NK-92 (cell line): ENCODE results near the gene RNASEH2B.
A peak's percentile ranks its signal among the peaks of the same experiment; 100 is the strongest.

Source experiments
- DNase-seq: peaks from one replicate; lab custom pipeline; 2025; ENCODE audit not compliant: unreplicated experiment; lab: John Stamatoyannopoulos, UW

Gene RNASEH2B

DNA sequence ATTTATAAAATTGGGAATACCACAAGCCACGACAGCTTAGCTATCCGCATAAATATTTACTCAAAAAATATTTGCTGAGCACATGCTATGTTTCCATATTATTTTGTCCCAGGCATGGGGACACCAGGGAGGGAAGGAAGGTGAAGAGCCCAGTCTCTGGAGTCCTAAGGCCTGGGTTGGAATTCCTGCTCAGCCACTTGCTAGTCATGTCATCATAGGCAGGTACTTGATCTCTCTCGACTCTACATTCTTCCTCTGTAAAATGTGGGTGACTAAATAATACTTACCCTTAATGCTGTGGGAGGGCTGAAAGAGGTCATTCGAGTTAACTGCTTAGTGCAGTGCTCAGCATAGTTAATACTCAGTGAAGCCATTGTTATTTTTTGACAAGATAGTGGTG is 4.3 kb upstream of the RNASEH2B start:
- DNase-seq: no peak

DNA sequence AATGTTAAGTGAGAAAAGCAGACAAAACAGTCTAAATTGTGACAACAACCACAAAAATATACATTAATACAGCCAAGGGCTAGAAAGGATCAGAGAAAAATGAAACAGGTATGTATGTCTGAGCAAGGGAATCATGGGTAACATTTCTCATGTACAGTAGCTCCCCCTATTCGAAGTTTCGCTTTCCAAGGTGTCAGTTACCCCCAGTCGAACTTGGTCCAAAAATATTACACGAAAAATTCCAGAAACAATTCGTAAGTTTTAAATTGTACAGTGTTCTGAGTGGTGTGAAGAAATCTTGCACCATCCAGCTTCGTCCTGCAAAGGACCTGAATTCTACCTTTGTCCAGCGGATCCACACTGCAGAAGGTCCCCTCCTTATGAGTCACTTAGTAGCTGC is 1.8 kb upstream of the RNASEH2B start:
- no peak for DNase-seq

- DNase-seq: no peak
Measured at GRCh38 chr13:50908371-50908770, 1.2 kb upstream of the RNASEH2B start.

- no peak for DNase-seq
Measured at GRCh38 chr13:50910485-50910805, 854 bp downstream of the RNASEH2B start.

- no peak for DNase-seq
Measured at GRCh38 chr13:50911081-50911631, 1.6 kb downstream of the RNASEH2B start.

- peak; percentile 58 for DNase-seq
Measured at GRCh38 chr13:50911937-50912795, 2.6 kb downstream of the RNASEH2B start.

- no peak for DNase-seq
Measured at GRCh38 chr13:50912851-50913250, 3.3 kb downstream of the RNASEH2B start.

- no peak for DNase-seq
Measured at GRCh38 chr13:50914176-50914700, 4.6 kb downstream of the RNASEH2B start.

DNA sequence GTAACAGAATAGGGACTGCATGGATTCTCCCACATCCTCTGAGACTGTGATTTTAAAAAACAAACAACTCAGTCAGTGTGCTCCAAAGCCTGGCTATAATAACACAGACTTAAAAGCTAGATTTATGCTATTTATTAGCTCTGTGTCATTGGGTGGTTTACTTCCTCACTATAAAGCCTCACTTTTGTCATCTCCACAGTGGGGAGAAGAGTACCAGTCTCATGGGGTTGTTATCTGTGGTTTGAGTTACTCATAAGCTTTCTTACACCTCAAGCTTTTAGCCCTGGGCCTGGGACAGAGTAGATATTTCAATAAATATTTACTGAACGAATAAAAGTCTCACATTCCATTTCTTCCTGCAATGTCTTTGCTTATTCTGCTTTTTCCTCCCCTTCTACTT is 5.3 kb downstream of the RNASEH2B start:
- DNase-seq: no peak

DNA sequence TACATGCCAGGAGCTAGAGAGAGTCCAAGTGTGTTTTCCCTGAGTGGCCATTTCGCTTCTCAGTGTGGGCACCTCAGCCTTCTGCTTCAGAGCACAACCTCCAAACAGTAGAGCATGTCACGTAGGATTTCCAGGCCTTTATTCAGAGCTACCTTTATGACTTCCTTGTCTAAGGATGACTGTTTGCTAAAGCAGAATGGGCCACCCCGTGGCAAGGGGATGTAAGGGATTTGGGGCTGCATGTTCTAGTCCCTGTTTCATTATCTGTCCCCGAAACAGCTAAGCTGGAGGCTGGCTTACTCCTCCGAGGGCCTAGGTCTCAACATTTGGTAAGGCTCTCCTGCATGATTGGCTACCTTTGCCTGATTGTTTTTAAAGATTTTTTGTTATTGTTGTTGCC is 6.0 kb downstream of the RNASEH2B start:
- no peak for DNase-seq

GRCh38 chr13:50916701-50917184 is 7.2 kb downstream of the RNASEH2B start:
- DNase-seq: no peak

- DNase-seq: no peak
Measured at GRCh38 chr13:50917572-50917971, 8.0 kb downstream of the RNASEH2B start.

- DNase-seq: no peak
Measured at GRCh38 chr13:50918567-50918966, 9.0 kb downstream of the RNASEH2B start.

DNA sequence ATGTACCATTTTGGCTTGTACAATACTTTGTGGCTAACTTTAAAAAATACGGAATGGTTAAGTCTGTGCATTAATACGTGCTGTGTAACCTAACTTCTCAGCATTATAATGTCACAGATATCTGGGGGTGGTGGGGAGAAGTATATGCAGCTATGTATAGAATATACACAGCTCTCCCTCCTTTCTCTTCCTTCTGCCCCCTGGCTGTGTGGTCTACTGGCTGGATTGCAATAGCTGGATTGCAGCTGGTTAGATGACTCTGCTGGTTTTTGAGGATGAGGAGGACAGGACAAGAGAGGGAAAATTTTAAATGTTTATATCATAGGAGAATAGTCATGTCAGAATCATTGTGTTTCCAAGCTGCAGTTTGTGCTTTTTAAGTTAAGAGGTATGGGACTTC is 9.7 kb downstream of the RNASEH2B start:
- no peak for DNase-seq

GRCh38 chr13:50921706-50922105 is 12.1 kb downstream of the RNASEH2B start:
- no peak for DNase-seq

DNA sequence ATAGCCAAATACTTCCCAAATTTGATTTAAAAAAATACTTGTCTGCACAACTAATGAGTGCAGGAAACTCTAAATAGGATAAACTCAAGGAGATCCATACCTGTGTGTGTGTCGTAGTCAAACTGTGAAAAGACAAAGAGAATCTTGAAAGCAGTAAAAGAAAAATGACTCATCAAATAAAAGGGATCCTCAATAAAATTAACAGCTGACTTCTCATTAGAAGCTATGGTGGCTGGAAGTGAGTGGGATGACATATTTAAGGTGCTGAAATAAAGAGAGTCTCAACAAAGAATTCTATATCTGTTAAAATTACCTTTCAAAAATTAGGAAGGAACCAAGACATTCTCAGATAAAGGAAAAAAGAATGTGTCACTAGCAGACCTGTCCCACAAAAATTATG is 13.7 kb downstream of the RNASEH2B start:
- no peak for DNase-seq

DNA sequence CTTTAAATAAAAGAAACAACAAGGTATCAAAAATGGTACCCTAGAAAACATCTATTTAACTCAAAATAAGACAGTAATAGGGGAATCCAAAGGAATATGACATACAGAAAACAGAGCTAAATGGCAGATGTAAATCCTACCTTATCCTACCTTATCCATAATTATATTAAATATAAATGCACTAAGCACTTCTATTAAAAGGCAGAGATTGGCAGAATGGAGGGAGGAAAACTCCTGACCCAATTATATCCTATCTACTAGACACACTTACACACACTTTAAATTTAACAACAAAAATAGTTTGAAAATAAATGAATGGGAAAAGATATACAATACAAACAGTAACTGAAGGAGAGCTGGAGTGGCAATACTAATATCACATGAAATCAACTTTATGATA is 14.4 kb downstream of the RNASEH2B start:
- DNase-seq: no peak

DNA sequence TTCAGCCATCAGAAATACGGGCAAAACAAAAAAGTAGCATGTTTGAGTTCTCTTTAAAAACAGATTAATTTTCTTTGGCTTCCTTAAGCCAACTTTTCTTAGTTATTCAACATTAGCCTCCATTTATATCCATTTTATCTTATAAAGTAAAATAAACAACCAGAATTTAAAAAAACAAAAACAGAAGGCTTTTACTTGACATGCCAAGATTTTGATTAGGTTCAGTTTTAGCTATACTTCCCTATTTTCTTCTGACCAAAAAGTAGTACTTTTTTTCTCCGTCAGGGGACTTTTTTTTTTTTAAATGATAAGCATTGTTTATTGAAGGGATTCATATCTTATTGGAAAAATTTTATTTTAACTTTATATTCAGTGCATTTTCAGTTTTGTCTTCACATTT is 18.1 kb downstream of the RNASEH2B start:
- no peak for DNase-seq

- no peak for DNase-seq
Measured at GRCh38 chr13:50928102-50928501, 18.5 kb downstream of the RNASEH2B start.

DNA sequence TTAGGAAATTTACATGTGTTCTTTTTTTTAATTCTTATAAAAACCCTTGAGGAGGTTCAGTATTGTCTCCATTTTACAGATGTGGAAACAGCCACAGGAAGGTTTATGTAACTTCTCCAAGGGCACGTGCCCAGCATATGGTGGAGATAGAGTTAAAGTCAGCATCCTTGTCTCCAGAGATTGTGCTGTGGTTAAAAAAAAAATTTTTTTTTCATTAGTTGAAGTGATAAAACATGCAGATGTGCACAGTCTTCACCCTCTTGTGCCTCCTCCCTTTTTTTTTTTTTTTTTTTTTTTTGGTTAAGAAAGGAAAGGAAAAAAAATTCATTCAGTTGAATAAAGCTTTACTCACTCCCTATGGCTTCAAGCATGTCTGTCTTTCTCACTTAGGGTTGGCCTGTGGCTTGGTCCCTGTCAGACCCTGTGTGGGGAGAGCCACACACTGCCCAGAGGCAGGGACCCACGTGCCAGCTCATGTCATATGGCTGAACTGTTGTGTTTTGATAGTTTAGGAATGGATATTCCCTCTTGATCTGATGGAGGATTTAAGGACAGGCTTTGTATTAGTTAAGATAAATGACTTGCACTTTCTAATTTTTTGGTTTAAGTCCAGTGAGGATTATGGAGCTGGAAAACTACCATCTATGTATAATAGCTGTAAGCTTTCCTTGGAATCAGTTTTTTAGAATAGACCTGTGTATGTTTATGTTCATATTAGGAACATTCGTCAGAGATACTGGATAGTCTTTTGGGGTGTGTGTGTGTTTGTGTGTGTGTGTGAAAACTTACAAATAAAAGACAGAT is 19.3 kb downstream of the RNASEH2B start:
- no peak for DNase-seq

DNA sequence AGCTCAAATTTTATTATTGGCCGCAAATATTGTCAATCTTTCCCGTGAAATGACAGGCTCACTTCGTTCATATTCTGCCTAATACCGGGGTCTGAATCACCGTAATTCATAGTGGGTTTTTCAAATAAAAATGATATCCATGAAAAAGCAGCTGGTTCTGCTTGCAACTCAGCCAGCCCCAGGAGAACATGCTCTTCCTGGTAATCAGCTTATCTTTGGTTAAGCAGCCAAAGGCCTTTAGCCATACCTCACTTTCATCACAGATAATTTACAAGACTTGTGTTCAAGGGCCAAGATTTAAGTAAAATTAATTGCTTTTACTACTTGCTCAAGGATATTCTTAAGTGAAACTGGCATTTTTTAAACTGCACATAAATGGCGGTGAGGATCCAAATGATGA is 22.5 kb downstream of the RNASEH2B start:
- no peak for DNase-seq
